ENCODE measurements around the gene SEC63. TPM values are rescaled to one million over a fixed set of nuclear protein-coding genes. Genes with fewer than 3 reads are reported as not detected.
"Not testable (repeated sequence)": the region's sequence is repeated elsewhere in the genome, so short reads cannot be mapped to it uniquely, and the experiment has no call there.

SEC63 gene
- total RNA-seq, 1 experiment from 2014 or later, result 11.0 TPM

DNA sequence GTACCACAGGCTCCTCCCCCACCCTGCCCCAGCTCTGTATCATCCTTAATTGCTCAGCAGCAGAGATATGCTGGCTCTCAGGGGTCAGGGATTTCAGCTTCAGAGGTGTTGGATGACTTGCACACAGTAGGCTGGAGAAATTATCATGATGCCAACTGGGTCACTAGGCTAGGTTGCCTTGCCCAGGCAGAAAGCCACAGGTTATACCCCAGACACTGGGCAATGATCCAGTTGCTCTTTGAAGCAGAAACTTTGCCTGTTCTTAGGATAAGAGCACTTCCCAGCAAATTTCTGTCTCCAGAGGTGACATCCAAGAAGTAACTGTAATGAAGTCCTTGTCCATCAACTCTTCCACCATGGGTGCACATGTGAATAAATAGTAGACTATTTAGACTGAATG is 95.6 kb downstream of the SEC63 start:
- DNase-seq (ENCODE audit: low read depth), result no peak

DNA sequence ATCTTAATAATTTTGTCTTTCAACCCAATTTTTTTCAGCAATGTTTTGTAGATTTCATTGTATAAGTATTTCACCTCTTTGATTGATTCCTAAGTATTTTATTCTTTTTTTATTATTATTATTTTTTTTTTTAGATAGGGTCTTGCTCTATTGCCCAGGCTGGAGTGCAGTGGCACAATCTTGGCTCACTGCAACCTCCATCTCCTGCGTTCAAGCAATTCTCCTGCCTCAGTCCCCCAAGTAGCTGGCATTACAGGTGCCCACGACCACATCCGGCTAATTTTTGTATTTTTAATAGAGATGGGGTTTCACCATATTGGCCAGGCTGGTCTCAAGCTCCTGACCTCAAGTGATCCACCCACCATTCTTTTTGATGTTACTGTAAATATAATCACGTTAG is 97.0 kb downstream of the SEC63 start:
- DNase-seq (ENCODE audit: low read depth), result not testable (repeated sequence)

DNA sequence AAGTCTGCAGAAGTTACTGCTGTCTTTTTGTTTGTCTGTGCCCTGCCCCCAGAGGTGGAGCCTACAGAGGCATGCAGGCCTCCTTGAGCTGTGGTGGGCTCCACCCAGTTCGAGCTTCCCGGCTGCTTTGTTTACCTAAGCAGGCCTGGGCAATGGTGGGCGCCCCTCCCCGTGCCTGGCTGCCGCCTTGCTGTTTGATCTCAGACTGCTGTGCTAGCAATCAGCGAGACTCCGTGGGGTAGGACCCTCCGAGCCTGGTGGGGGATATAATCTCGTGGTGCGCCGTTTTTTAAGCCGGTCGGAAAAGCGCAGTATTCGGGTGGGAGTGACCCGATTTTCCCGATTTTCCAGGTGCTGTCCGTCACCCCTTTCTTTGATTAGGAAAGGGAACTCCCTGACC is 97.9 kb downstream of the SEC63 start:
- DNase-seq (ENCODE audit: low read depth), result not testable (repeated sequence)

DNA sequence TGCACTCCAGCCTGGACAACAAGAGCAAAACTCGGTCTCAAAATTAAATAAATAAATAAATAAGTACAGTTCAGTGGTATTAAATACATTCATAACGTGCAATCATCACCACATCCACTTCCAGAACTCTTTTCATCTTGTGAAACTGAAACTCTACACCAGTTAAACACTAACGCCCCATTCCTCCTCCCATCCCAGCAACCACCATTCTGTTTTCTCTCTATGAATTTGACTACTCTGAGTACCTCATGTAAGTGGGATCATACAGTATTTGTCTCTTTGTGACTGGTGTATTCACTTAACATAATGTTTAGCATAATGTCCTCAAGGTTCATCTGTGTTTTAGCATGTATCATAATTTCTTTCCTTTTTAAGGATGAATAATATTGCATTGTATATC is 104.8 kb downstream of the SEC63 start:
- no peak for DNase-seq (ENCODE audit: low read depth)

DNA sequence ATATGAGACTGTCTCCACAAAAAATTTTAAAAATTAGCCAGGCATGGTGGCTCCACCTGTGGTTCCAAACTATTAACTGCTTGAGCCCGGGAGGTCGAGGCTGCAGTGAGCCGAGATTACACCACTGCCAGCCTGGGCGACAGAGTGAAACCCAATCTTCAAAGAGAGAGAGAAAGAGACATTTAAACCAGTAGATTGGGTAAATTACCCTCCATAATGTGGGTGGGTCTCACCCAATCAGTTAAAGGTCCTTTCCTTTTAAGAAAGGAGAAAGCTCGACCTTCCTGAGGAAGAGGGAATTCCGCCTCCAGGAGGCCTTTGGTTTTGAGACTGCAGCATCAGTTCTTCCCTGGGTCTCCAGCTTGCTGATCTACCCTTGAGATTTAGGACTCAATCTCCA is 108.7 kb downstream of the SEC63 start:
- no peak for DNase-seq (ENCODE audit: low read depth)

DNA sequence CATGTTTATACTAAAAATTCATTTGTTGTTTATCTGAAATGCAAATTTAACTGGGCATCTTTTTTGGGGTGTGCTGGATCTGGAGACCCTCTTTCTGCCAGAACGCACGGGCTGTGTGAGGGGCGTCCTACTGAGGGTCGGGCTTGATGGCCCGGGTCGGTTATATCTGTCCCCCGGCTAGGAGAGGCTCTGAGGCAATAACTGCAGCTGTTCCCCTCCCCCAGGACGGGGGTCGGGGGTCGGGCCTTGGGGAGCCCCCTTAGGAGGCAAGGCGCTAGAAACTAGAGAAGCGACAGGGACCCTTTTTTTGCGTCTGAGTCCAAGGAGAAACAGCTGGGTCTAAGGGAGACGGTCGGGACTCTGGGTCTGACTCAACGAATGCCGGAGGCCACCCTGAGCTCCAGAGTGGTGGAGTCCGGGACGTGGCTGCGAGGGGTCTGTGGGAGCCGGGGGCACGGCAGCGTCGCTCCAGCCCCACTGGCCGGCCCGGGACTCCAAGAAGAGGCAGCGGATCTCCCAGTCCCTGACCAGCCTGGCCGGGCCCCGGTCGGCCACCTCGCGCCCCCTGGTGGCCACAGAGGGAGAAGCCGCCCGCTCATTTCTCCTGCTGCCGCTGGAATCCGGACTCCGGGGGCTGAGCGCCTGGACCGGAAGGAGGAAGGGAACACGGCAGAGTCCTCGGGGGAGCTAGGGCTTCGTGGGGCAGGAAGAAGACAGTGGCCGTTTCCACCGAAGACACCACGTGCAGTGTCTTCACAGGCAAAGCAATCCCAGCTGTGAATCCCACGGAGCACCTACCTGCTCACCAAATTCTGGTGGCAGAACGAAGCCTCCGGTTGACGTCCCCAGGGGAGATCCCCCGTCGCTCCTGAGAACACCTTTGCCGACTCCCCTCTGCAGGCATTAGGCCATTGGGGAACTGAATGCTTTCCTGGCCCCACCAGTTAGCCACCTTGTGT is 109.9 kb downstream of the SEC63 start:
- peak; percentile 83 for DNase-seq (ENCODE audit: low read depth)

DNA sequence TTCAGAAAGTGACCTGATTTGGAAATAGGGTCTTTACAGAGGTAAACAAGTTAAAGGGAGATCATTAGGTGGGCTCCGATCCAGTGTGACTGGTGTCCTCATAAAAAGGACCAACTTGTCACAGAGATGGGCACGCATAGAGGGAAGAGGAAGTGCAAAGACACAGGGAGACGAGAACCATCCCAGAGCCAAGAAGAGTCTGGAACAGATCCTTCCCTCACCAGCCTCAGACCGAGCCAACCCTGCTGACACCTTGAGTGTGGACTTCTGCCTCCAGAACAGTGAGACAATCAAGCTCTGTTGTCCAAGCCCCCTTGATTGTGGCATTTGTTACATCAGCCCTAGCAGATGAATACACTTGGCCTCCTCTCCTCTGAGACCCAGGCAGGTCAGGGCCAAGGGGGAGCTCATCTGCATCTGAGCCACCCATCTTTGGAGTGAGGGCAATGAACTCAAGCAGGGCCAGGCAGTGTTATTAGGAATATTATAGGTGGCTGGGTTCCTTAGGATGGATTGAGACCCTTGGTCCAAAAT is 111.7 kb downstream of the SEC63 start:
- DNase-seq (ENCODE audit: low read depth), result no peak

DNA sequence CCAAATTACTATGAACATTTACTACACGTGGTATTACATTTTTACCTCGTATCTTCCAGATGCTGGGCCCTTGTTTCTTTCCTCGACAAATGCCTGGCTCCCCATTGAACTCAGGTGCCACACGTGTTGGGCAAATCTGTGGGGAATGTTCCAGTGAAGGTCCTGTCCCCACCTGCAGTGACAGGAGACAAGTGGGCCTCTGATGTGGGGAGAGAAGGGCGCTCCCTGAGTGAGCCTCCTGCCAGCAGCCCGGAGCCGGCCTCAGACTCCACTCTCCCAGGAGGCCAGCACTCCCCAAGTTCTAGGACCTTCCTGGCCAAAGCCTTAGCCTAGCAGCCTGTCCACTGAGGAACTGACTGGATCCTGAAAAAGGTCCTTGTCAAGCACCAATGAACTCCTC is 112.2 kb downstream of the SEC63 start:
- DNase-seq (ENCODE audit: low read depth), result no peak

DNA sequence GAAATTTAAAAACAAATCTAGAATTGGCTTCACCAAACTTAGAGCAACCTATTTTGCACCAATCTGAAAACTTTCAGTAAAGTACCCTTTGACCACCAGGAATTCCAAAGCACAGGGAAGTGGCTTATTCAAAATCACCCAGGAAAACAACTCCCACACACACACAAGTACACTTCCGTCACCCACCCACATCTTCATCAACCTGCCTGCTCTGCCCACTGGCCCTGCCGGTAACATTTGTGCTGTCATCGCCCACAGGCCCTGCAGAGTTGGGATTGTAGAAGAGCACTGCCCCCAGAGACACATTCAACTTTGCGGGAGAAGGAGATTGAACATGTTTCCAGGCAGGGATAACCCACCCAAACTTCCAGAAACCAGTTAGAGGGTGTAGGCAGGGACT is 114.6 kb downstream of the SEC63 start:
- DNase-seq (ENCODE audit: low read depth), result no peak

DNA sequence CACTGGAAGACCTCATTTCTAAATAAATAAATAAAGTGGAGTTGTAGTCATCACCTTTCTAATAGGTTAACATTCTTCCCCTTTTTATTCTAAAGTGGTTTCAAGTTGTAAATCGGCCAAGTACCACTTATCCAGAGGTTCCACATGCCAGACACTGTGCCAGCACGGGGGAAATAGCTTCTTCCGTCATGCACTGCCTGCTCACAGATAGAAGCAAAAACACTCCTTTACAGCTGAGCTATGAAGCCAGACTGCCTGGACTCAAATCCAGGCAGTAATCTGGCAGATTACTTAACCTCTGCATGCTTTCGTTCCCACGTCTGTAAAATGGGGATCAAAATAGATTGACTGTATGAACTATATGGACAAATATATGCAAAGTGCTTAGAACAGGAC is 116.7 kb downstream of the SEC63 start:
- no peak for DNase-seq (ENCODE audit: low read depth)

DNA sequence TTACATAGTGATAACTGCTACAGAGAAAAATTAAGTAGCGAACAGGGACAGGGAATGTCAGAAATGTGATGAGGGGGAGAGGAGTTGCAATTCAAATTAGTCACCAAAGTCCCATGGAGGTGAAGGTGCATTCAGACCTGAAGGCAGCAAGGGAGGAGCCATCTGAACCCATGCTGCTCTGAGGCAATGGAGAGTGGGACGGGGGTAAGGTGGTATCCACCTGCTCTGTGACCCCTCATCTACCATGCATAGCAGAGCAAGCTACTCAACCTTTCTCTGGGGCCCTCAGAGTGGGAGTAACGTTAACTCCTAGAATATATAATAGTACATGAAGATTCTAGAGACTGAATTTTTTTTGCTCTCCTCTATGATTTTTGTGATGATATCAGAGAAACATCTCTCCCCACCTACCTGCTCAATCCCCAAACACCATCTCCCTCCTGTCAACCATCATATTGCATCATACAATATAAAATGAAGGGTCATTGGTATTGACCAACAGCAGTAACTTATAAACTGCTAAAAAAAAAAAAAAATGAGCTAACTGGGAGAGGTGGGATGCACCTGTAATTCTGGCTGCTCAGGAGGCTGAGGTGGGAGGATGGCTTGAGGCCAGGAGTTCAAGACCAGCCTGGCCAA is 117.3 kb downstream of the SEC63 start:
- DNase-seq (ENCODE audit: low read depth), result no peak

DNA sequence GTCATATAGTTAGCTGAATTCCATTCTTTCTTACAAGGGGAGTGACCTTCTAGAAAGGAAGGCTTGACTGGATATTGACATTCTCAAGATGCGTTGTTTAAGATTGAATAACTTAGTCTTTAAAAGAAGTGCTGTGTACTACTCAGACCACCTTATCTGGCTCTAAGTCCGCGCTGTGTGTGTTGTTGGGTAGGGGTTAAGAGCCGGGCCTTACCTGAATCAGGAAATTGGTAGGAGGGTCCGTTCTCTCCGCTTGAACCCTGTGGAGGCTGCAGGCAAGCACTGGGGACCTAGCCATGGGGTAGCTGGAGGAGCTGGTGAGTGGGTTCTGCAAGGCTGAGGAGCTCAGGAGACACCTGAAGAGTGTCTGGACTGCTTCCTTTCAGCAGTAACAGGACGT is 124.9 kb downstream of the SEC63 start:
- no peak for DNase-seq (ENCODE audit: low read depth)

DNA sequence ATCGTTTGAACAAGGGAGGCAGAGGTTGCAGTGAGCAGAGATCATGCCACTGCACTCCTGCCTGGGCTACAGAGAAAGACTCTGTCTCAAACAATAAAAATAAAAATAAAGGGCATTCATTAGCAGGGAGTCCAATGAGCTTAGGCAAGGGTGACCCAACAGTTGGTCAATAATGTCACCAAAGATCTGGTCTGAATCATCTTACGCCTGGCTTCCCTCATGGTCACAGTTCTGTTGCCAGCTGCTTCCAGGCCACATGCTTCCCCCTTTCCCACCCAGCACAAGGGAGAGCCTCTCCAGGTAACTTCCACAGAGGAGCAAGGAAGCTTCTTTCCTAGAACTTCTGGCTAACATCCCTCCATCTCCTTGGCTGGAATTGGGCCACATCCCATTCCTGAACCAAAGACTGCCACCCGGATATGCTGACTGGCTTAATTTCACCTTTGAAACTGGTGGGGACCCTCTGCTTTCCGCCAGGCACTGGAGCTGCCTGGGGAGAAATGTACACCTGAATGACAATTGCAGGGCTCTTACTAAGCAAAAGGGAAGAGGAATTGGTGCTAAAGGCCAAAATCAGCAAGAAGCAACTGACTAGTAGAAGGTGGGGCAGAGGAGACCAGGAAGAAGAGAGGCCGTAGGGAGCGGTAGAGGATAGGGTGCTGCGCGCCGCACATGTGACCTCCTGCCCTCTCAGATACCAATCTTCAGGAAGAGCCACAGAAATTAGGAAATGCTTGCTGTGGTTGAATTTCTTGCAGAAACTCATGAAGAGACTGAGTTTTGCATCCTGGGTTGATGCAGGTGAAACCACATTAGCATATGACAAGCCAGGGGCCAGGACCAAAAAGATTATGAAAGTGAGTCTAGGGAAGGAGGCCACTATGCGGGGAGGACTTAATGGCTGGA is 125.6 kb downstream of the SEC63 start:
- DNase-seq (ENCODE audit: low read depth), result no peak

DNA sequence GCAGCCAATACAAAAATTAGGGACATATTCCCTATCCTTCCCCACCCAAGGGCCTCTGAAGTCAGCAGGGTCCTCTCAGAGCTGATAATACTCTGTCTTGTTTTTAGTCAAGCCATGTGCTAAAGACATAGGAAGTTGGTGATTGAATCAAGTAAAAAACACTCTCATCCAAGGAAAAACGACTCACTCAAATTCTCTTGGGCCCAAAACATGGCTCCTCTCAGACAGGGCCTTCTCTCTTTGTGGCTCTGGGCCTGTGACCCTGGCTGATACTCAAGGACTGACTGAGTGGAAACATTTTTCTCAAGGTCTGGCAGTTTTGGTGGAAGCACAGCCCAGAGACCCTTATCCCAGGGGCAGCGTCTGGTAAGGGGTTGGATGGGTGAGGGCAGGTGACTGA is 127.9 kb downstream of the SEC63 start:
- DNase-seq (ENCODE audit: low read depth), result no peak

DNA sequence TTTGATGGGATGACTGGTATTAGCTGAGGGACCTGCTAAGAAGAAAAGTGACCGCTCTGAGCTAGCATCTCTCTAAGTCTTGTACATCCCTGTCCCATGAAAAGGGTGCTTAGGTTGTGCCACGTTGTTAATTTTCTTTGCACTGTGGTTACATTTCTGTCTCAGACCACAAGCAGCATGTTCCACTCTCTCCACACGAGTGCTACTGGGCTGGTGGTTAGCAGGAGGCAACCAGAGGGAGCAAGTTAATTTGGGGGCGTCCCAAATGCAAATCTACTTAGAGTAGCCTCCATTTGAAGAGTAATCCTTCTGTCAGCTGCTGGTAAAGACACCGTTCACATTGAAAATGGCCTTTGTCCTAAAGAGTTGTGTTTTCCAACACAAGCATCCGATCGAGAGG is 130.5 kb downstream of the SEC63 start:
- DNase-seq (ENCODE audit: low read depth), result no peak

DNA sequence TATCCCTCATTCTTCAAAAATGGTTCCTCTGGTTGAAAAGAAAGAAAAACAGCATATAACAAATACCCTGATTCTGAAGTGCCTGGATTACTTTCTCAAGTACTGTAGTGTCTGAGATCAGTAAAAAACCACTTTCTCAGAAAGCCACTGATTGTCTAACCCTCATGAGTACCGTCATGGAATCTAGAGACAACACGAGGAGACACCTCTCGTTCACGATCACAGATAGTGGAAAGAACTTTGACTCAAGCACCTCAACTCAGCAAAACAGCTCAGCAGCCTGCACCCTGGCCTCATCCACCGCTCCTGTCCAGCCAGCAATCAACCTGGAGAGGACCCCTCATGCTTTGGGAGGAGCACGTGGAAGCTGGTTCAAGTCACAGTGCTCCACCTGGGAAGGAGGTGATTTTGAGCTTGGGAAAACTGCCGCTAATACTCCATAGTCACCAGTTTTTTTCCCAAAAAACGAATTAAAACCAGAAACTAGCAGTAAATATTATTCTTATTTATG is 134.9 kb downstream of the SEC63 start:
- DNase-seq (ENCODE audit: low read depth), result no peak

DNA sequence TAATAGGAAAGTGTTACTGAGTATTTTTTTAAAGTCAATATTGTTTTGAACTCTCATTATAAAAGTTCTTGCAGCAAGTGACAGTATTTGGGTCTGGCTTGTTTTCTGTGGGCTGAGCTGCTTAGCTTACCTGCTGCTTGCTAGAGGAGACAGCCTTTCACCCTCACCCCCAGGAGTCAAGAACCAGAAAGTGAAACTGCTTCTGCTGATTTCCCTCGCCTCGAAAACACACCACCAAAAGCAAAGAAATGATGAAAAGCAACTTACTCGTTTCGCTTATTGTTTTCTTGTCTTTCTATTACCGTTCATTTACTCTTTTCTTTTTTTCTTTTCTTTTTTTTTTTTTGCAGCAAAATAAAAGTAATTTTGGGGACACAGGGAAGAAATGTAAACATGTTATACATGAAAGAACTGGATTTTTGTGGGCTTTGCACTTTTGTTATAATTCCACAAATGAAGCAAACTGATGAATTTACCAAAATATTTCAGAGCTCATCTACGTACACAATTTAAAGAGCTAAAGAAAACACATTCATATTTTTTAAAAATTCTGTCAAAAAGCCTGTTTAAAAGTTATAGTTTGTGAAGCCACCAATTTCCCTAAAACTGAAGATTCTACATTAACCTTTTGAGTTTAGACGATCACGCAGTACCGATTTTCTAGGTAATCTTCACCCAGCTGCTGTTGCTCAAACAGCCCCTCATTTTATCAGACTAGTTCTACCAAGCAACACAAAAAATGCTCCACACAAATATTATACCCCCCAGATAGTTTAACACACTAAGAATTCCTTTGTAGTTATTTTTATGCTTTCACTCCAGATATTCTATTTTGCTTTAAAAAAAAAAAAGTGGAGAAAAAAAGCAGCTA is 135.6 kb downstream of the SEC63 start:
- peak; percentile 36 for DNase-seq (ENCODE audit: low read depth)

DNA sequence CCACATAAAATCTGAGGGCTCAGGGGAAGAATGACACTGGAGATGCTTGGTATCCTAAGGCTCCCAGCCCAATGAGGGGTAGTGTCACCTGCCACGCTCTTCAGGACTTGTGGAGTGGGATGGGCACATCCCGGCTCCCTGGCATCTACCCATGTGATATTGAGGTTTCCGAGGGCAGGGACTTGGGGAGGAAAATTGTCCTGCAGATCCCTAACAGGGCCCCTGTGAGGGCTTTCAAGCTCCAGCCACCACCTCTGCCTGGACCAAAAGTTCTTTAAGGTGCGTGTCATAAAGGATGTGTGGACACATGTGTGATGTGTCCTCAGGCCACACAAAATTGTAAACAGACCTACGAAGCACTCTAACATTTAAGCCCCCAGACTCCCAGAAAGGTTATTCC is 136.4 kb downstream of the SEC63 start:
- no peak for DNase-seq (ENCODE audit: low read depth)

DNA sequence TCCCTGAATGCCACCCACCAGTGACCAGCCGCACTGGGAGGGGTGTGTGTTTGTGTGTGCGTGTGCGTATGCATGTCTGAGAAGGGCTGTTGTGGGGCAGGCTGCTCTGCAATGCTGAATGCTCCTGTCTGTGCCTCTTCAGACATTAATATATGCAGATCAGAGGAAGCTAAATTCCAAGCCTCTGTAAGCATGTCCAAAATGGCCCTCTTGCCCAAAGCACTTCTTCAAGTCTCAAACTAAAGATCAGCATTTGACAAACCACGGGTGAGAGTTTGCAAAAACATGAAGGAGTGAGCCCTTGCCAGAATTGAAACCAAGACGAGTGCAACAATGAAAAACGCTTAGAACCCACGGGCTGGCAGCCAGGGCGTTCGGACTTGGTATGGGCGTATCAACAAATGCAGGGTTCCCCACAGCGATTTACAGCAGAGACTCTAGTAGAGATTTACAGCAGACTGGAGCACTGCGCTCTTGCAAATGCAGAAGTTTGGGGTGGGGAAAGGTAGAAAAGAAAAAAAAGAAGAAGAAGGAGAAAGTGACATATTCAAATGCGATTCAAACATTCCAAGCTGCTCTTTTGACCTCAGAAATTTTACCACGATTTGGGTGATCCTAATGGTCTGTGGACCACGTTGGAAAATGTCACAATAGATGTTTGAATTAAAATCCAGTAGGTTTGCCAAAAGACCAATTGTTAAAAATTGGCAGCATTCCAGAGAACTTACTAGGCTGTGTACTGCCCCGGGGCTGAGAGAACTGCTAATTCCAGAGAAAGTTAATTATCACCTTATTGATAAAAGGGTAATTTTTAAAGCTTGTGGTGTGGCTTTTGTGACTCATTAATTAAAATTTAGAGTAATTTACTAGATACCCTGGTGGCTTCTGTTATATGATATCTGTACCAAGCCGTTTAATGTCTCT is 137.4 kb downstream of the SEC63 start:
- peak; percentile 19 for DNase-seq (ENCODE audit: low read depth)

DNA sequence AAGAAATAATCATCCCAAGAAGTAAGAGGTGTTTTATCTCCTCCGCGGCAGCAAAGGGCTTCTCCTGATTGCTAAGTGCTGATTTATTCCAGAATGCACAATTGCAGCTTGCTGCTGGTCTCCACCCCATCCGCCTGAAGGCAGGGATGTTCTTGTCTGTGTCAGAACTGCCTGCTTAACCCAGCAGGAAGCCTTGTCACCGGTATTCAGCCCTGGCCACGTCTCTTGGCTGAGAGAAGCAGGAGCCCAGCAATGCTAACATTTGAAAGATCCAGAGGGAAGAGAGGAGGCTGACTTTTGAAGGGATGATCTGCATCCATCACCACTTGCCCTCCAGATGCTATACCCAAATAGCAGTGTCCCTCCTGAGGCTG is 138.1 kb downstream of the SEC63 start:
- no peak for DNase-seq (ENCODE audit: low read depth)
